GM23338 (cell line): Measurements from ENCODE around the gene KLHDC7B.

Source experiments
- CREB1 ChIP-seq: fragments of 250-450 bp; sonication (Bioruptor Pico); IDR thresholded peaks from 2 replicates; pipeline ENCODE4 v1.5.0; 2020; ENCODE audit warnings: low read depth, mild to moderate bottlenecking, moderate library complexity
- EZH2 ChIP-seq: fragments of 200-600 bp; sonication (generic); IDR thresholded peaks from one replicate; pipeline ENCODE4 v1.8.0; 2017; ENCODE audit warnings: antibody characterized with exemption, mild to moderate bottlenecking, low read depth; ENCODE audit not compliant: unreplicated experiment
- EZH2phosphoT487 ChIP-seq: fragments of 200-600 bp; sonication (generic); IDR thresholded peaks from one replicate; pipeline ENCODE4 v1.8.1; 2018; ENCODE audit warnings: antibody characterized with exemption; ENCODE audit not compliant: unreplicated experiment
- TF ChIP-seq, protein P1 (sequence below), 2 experiments: fragments of 200-600 bp in 1 of 2; sonication (generic) in 1 of 2; conservative IDR thresholded peaks; 2 replicates each; pipeline versions ENCODE4 v1.5.1 to v1.6.1; 2016 to 2017; ENCODE audit warnings: antibody characterized with exemption in 2 of 2, low read depth in 2 of 2, mild to moderate bottlenecking in 2 of 2, moderate library complexity in 1 of 2
- TF ChIP-seq, protein P2 (sequence below): IDR thresholded peaks from one replicate; pipeline ENCODE4 v1.6.1; 2018; ENCODE audit warnings: antibody characterized with exemption; ENCODE audit not compliant: unreplicated experiment

DNA sequence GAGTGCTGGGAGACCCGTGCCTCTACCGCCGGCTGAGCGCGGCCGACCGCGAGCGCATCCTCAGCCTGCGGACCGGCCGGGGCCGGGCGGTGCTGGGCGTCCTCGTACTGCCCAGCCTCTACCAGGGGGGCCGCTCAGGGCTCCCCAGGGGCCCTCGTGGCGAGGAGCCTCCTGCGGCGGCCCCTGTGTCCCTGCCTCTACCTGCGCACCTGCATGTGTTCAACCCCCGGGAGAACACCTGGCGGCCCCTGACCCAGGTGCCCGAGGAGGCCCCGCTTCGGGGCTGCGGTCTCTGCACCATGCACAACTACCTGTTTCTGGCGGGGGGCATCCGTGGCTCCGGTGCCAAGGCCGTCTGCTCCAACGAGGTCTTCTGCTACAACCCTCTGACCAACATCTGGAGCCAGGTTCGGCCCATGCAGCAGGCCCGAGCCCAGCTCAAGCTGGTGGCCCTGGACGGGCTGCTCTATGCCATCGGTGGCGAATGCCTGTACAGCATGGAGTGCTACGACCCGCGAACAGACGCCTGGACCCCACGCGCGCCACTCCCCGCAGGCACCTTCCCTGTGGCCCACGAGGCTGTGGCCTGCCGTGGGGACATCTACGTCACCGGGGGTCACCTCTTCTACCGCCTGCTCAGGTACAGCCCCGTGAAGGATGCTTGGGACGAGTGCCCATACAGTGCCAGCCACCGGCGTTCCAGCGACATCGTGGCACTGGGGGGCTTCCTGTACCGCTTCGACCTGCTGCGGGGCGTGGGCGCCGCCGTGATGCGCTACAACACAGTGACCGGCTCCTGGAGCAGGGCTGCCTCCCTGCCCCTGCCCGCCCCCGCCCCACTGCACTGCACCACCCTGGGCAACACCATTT, 3.5 kb downstream of the KLHDC7B start:
- TF ChIP-seq EZH2phosphoT487 = no peak
- TF ChIP-seq, protein P1, sequence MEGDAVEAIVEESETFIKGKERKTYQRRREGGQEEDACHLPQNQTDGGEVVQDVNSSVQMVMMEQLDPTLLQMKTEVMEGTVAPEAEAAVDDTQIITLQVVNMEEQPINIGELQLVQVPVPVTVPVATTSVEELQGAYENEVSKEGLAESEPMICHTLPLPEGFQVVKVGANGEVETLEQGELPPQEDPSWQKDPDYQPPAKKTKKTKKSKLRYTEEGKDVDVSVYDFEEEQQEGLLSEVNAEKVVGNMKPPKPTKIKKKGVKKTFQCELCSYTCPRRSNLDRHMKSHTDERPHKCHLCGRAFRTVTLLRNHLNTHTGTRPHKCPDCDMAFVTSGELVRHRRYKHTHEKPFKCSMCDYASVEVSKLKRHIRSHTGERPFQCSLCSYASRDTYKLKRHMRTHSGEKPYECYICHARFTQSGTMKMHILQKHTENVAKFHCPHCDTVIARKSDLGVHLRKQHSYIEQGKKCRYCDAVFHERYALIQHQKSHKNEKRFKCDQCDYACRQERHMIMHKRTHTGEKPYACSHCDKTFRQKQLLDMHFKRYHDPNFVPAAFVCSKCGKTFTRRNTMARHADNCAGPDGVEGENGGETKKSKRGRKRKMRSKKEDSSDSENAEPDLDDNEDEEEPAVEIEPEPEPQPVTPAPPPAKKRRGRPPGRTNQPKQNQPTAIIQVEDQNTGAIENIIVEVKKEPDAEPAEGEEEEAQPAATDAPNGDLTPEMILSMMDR (conservative IDR thresholded peaks at IDR 0.05; ENCODE audit: low read depth in 2 of 2) = no peak
- TF ChIP-seq CREB1 (CRISPR knock-in tag) = no peak
- no peak for TF ChIP-seq EZH2
- TF ChIP-seq, protein P2, sequence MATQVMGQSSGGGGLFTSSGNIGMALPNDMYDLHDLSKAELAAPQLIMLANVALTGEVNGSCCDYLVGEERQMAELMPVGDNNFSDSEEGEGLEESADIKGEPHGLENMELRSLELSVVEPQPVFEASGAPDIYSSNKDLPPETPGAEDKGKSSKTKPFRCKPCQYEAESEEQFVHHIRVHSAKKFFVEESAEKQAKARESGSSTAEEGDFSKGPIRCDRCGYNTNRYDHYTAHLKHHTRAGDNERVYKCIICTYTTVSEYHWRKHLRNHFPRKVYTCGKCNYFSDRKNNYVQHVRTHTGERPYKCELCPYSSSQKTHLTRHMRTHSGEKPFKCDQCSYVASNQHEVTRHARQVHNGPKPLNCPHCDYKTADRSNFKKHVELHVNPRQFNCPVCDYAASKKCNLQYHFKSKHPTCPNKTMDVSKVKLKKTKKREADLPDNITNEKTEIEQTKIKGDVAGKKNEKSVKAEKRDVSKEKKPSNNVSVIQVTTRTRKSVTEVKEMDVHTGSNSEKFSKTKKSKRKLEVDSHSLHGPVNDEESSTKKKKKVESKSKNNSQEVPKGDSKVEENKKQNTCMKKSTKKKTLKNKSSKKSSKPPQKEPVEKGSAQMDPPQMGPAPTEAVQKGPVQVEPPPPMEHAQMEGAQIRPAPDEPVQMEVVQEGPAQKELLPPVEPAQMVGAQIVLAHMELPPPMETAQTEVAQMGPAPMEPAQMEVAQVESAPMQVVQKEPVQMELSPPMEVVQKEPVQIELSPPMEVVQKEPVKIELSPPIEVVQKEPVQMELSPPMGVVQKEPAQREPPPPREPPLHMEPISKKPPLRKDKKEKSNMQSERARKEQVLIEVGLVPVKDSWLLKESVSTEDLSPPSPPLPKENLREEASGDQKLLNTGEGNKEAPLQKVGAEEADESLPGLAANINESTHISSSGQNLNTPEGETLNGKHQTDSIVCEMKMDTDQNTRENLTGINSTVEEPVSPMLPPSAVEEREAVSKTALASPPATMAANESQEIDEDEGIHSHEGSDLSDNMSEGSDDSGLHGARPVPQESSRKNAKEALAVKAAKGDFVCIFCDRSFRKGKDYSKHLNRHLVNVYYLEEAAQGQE = no peak
